Hippocampal formation (tissue), 2 donors: ENCODE results near the gene FKBP14.
"Not testable (repeated sequence)": the region's sequence is repeated elsewhere in the genome, so short reads cannot be mapped to it uniquely, and the experiment has no call there.

Source experiments
- DNase-seq, 2 donors: peaks; one replicate each; lab custom pipeline; 2025; lab: John Stamatoyannopoulos, UW

FKBP14 gene

GRCh38 chr7:29989257-29989995, 37.1 kb downstream of the FKBP14 start, which contains the start of gene SCRN1:
SCRN1 (minus strand) TSS chr7:29989801; CDS start chr7:29969067, 20,734 bp downstream.
- DNase-seq: peak; percentile 41 to 58

- peak; percentile 39 to 47 for DNase-seq
These were observed 37.9 kb downstream of the FKBP14 start for GRCh38 chr7:29988424-29989256.

GRCh38 chr7:29987811-29988317, 38.6 kb downstream of the FKBP14 start:
- no peak for DNase-seq

GRCh38 chr7:29987083-29987482, 39.4 kb downstream of the FKBP14 start:
- DNase-seq: no peak

GRCh38 chr7:29980151-29980550, 46.4 kb downstream of the FKBP14 start:
- DNase-seq: no peak

- DNase-seq: no peak
These were observed 48.4 kb downstream of the FKBP14 start for GRCh38 chr7:29977886-29978651.

- DNase-seq: peak; percentile 21 to 53
These were observed 49.7 kb downstream of the FKBP14 start for GRCh38 chr7:29976673-29977415.

- DNase-seq: no peak
These were observed 50.2 kb downstream of the FKBP14 start for GRCh38 chr7:29976266-29976665.

- peak in 1 of 2 donors; percentile 9 for DNase-seq
These were observed 50.9 kb downstream of the FKBP14 start for GRCh38 chr7:29975561-29975960.

GRCh38 chr7:29974286-29974685, 52.2 kb downstream of the FKBP14 start:
- DNase-seq: no peak

- no peak for DNase-seq
These were observed 54.2 kb downstream of the FKBP14 start for GRCh38 chr7:29972315-29972669.

- no peak for DNase-seq
These were observed 54.8 kb downstream of the FKBP14 start for GRCh38 chr7:29971566-29972314.

GRCh38 chr7:29970158-29970557, 56.3 kb downstream of the FKBP14 start:
- DNase-seq: peak in 1 of 2 donors; percentile 9

- no peak for DNase-seq
These were observed 56.8 kb downstream of the FKBP14 start for GRCh38 chr7:29969738-29970137.

GRCh38 chr7:29968683-29969395, 57.7 kb downstream of the FKBP14 start:
- DNase-seq: peak; percentile 36 to 44

GRCh38 chr7:29965030-29965429, 61.5 kb downstream of the FKBP14 start:
- DNase-seq: peak in 1 of 2 donors; percentile 49

- DNase-seq: no peak
These were observed 64.5 kb downstream of the FKBP14 start for GRCh38 chr7:29962035-29962434.

GRCh38 chr7:29961611-29962010, 64.9 kb downstream of the FKBP14 start:
- not testable (repeated sequence) for DNase-seq
